ENCODE data around the gene IQCH.

The IQCH gene

DNA sequence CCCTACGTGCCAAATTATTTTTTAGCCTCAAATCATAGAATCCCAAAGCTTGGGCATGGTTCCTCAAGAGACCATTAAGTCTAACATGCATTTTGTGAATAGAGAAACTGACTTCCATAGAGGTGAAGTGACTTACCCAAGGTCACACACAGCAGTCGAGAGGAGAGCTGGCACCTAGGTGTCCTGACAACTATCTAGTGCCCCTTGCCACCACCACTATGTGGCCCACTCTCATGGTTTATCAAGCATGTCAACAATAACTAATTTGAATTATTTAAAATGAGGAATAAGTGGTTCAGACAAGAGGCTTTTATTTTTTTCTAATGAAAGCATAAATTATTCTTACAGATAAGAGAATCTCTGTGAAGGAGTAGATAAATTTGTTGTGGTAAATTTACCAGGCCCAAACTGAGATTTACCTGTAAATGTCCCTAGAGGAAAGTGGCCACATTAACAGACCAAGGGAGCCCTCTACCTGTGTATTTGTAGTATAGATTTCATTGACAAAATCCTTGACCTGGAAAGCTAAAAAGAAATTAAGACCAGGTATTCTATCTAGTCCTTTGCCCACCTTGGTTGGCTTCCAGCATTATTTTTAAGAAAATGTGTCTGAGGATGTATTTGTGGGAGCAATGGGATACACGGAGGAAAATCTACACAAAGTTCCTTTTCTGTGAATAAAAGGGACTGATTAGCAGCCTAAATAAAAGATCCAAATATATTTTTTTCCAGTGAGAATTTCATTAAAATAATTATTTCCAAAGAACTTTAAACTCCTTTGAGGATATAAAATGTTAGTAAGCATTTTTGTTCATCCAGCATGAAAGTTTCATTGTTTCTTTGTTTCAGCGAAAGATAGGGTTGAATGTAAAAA is 49.1 kb downstream of the IQCH start:
- peak in 3 of 4 experiments; percentile 19 to 43 (median 36) for DNase-seq

DNA sequence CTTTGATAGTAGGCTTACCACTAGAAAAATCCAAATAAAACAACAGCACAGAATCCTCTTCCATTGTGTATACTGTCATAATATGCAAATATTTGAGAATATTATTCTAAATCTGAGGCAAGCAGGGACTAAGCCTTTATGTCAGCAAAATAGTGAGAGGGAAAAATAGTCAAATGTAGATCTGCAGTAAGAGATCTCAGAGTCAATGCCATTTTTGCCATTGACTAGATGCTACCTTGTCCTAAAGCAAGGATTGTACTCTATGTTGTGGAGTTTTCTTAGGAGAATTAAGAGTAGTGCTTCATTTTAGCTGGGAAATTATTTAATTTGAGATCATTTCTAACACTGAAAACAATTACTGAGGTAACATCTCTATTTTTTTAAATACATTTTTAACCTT is 50.2 kb downstream of the IQCH start:
- no peak for DNase-seq

DNA sequence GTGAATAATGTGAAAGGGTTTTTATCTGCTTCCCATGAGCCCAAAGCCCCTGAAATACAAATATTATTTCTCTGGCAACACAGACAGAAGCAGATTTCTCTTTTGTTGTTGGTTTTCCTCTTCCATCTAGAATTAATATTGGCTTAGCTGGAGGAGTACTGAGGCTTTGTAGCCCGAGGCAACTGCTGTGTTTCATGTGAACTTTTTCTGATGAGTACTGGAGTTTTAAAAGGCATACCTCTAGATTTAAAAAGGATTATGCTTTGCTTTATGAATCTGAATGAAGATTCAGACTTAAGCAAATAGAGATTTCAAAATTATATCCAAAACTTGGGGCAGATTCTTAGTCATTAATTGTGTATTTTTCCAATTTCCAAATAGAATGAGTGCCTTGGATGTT is 50.9 kb downstream of the IQCH start:
- DNase-seq, result no peak

DNA sequence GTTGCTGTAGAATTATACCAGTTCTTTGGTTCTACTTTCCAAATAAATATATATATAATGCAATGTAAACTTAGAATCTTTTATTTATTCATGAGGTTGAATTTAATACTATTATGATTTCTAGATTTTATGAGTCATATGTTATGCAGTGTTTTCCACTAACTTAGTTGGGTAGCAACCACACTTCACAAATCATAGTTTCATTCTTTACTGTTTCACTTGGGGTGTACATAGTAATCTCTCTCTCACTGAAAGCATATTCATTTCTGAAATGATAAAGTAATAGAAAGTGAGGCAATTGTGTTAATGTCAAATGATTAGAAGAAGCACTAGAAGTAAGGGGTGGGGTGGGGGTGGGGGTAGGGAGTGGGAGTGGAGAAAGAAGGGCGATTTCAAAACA is 52.6 kb downstream of the IQCH start:
- no peak for DNase-seq

DNA sequence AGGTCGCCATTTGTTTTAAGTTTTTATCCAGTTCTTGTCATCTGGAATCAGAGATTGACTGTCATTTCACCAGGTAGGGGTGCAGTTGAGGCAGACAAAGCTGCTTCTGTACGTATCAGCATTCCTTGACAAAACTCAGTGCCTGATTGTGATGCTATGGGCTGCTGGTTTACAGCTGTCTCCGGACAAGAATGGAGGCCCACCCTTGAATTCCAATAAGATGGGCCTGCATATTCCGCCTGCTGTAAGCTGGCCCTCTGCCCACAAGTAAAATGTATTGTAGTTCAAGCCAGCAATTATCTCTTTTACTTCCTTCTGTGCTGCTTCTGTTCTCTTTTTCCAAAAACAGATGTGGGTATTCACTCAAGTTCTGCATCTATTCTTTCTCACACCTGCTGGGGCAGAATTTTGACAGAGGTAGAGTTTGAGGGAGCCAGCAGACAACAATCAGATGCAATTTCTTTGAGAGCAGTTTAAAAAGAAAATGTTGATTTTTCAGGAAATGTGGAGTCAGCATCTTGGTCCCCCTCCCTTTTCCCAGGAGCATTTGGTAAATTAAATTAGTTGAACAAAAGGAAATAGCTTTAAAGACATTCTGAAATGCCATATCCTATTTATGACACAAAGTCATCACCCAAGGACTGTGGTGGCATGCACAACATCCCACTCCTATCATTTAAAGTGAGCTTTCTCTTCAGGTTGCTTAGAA is 53.5 kb downstream of the IQCH start:
- DNase-seq, result no peak

DNA sequence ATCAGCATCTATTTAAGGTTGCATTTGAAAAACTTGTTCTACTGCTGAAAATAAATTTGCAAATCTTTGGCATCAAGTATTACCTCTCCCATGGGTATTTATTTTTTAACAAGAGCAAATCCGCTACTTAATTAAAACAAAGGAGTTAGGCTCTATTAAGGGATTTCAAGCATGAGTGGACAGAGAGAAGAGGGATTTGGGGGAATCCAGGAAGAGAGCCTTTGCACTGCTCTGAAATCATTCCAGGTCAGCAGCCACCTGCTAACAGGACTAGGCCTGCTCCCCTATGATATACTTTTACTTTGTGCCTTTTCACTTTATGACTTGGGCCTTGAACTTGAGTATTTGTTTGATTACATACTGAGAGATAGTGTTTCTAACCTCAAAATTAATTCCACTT is 57.1 kb downstream of the IQCH start:
- no peak for DNase-seq

DNA sequence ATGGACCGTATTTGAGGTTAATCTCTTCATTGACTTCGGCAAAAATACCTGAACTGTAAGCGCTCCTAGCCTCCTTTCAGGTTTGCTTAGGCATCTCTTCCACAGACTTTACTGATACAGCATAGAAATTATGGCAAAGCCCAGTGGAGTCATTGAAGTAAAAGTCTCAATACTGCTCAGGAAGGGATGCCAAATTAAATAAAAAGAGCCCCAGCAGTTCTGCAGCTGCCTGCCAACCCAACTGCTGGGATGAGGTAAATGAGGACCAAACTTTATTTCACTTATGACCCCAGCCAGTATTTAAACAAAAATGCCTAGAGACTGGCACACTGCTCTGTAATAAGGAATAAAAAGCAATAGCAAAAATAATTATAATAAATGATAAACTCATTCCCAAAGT is 65.4 kb downstream of the IQCH start:
- no peak for DNase-seq

DNA sequence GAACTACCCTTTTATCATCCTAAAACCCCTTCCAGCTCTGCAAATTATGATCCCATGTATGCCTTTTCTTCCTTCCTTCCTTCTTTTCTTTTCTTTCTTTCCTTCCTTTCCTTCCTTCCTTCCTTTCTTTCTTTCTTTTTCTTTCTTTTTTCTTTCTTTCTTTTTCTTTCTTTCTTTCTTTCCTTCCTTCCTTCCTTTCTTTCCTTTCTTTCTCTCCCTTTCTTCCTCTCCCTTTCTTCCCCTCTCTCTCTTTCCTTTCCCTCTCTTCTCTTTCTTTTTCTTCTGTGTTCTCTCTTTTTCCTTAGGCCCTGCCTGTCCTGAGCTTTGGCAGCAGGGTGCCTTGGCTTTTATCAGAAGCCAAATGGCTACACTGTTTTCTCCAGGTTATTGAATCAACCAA is 66.8 kb downstream of the IQCH start:
- DNase-seq, result no peak

DNA sequence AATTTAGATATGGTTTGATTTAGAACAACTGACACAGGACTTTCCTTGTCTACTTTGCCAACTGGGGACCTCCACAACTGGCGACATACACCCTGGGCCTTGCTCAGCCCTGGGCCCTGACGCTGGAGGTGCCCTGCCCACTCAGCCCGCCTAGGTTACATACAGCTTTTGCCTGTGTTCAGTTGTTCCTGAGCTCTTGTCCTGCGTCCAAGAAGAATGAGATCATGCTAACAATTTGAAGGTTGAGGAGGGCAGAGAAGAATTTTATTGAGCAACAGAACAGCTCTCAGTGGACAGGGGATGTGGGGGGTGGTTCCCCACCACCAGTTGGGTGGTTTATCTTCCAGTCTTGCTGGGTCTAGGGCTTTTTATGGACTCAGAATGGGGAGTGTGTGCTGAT is 67.9 kb downstream of the IQCH start:
- no peak for DNase-seq

DNA sequence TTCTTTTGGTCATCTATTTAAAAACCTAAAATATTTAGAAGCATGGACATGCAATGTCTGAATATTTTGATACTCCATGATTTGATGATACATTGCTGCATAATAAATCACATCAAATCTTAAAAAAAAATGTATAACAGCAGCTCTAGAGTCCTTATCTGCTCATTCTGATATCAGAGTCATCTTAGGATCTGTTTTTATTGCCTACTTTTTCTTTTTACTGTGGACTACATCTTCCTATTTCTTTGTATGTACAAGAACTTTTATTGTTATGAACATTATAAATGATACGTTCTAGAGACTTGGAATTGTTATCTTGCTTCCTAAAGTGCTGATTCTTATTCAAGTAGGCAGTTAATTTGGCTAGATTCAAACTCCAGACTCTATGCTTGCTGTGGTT is 72.7 kb downstream of the IQCH start:
- no peak for DNase-seq

DNA sequence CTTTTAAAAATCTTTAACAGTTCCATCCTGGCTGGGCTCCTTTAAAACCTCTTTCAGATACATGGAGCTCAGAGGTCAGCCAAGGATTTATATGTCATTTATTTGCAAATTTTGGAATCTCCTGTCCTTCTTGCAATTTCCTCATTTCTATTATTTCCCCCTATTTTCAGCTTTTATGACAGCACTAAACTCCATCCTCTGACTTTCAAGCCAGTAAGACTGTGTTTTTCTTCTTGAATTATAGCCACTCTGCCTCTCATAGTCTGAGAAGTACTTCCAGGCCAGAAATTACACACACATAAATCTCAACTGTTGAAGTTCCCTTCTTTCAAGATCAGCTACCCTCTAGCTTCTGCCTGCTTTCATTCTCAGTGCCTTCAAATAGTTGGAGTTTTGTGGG is 73.2 kb downstream of the IQCH start:
- no peak for DNase-seq

DNA sequence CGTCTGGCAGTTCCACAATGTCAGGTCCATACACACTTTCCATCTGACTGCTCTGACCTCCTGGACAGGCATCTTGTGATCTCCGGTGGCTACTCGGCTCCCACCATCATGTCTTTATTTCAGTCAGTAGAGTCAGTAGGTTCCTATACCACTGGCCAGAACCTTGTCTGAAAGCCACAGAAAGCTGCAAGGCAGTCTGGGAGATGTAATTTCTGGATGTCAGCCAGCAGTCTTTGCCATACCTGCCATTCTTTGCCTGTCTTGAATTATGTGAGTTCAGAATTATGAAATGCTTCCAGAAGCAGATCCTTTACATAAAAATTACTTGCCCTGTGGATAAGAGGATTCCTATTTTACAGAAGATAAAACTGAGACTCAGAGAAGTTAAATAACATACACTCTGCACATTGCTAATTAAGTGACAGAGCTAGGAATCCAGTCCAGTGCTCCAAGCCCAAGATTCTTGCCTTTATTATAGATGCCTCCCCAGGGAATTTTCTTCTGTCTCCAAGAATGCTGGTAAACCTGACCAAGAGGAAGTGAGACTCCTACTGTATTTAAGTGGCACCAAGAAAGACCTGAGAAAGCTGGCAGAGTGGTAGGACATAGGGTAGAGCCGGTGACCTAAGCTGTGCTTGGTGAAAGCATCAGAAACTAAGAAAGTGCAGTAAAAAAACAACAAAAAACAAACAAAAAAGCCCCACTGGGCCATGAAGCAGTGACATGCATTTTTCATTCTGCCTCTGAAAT is 75.6 kb downstream of the IQCH start:
- DNase-seq, result peak in 1 of 4 experiments; percentile 10

DNA sequence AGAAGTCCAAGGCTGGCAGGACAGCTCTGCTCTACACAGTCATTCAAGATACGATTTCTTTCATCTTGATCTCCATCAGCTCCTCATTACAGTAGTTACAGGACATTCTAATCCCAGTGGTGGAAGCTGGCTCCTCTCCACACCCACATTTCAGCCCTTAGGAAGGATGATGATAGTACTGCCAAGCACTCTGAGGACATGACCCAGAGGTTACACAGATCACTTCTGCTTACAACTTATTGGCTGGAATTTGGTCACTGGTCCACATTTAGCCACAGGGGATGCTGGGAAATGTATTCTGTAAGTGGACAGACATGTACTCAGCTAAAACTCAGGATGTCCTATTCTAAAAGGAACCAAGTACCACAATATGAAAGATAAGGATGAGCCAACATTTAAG is 77.1 kb downstream of the IQCH start:
- peak; percentile 2 to 50 (median 34) for DNase-seq

DNA sequence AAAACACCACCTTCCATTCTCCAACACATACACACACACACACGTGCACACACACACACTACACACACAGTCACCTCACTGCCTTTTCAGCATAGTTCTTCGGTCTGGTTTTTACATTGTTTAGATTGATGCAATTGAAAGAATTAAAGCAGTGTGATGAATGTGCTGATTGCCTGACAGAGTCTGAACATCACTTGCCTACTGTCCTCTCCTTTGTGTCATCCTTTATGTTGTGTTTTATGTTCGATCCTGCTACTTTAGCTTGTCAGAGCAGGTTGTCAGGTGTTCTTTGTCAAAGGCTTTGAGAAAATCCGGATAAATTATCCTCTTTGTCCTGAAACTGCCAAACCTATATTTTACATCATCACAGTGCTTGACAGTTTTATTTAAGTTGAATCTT is 80.4 kb downstream of the IQCH start:
- DNase-seq, result no peak

DNA sequence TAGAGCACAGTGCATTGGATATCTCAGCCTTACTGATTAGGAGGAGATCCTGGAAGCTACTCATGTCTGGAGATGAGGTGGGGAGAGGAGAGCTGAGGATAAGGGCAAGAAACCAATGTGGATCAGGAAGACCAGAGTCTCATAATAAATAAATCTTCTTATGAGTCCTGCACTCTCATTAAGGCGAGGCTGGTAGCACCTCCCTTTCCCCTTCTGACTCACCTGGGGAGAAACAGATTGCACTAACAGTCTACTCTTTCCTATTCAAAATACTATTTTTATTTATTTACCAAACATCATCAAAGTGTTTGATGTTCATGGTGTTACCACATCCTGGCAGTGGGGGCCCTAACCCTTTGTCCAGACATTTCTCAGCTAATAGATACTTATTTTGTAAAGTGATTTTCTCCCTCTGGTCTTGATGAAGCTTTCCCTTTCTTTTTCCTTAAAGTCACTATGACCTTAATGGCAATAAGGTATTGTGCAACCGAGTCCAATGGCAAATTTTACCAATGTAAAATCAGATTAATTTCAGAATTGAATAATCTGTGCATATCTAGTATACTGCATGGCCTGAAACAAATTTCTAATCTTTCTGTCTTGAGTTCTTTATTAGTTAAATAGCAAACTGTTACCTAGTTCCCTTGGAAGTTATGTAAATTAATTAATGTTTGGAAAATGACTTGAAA is 81.1 kb downstream of the IQCH start:
- no peak for DNase-seq

DNA sequence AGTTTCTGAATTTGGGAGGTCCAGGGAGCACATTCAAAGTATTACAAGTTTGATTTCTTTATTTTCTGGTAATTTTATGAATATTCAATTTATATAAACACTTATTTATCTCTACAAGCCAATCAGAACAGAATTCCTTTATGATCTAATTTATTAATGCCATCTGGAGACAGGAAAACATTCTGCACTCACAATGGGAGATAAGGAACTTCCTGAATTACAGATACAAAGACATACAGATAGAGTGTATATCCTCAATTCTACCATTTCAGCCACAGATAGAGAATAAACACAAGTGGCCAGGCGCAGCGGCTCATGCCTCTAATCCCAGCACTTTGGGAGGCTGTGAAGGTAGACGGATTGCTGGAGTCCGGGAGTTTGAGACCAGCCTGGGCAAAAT is 86.0 kb downstream of the IQCH start:
- DNase-seq, result no peak

DNA sequence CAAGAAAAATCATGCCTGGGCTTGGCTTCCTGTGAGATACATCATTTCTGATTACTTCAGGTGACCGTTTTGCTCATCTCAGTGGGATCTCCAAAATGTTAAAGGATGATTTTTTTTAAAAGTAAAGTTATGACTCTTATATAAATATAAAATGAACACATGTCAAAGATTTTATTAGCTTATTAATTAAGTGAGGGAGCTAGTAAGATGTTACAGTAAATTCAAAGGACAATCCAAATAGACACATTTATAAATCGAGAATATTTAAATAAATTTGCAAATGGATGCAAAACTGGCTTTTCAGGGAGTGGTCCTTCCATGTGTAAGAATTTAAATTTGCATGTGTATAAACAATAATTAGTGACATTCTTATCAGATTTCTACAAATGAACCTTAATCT is 87.0 kb downstream of the IQCH start:
- DNase-seq, result no peak

DNA sequence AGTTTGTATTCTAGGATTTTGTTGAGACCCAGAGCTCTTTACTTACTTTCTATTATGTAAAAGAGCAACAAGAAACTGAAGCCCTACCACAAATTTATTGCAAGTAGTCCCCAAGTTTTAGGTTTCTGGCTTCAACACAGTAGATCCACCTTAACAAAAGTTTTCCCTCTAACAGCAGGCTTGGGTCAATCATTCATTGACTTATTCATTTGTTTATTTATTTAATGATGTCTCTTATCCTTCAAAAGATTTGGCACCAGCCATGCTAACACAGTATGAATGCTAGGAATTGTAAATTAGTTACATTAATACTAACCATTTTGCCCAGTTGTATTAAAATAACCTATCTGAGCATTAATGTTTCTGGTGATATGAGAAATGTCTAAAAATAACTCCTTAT is 88.6 kb downstream of the IQCH start:
- no peak for DNase-seq

DNA sequence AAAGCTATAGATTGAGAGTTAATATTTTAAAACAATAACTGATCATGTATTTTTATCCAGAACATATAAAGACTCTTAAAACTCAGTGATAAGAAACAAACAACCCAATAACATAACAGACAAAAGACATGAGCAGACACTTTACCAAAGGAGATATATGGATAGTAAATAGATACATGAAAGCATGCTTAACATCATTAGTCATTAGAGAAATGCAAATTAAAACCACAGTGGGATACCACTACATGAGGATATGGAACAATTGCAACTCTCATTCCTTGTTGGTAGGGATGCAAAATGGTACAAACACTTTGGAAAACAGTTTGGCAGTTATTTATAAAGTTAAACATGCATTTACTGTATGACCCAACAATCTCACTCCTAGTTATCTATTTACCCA is 95.0 kb downstream of the IQCH start:
- DNase-seq, result no peak

DNA sequence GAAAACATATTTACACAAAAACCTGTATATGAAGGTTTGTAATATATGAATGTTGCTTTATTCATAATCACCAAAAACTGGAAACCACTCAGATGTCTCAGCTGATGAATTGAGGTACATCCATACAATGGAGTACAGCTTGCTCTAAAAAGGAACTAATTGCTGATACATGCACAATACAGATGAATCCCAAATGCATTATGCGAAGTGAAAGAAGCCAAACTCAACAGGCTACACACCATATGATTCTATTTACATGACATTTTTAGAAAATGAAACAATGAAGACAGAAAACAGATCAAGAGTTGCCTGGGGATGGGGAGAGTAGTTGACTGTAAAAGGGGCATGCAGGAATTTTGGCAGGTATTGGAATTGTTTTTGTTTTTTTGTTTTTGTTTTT is 95.5 kb downstream of the IQCH start:
- DNase-seq, result no peak

DNA sequence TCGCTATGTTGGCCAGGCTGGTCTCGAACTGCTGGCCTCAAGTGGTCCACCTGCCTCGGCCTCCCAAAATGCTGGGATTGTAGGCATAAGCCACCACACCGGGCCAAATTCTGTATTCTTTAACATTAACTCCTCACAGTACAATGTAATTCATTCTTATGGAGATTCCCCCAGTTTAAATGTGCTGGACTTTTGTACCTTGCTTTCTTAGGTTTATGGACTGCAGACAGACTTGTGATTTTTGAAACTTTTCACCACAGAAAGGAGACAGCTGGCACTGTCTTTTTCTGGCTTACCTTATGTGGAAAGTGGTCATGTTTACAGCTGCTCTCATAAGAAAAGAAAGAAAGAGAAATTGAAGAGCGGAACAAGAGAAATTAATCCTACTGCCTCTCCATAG is 103.8 kb downstream of the IQCH start:
- DNase-seq, result no peak

DNA sequence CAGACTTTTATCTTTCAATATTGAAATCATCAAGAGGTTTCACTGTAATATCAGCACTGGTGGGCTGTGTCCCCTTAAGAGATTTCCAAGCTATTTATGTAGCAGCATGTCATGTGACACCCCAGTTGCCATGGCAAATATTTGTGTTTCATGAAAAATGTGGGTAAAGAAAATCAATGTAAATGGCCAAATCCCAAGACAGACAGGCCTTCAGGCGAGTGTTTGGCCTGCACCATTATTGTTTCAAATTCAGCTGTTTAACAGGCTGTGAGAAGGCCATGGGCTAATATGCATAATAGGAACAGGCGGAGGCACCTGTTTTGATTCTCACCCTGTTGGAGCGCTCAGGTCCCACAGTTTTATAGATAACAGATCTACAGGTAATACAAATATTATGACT is 104.2 kb downstream of the IQCH start:
- DNase-seq, result no peak
